Mesendoderm (in vitro differentiated cells): ENCODE results near the gene WDR13.
A peak's percentile ranks its signal among the peaks of the same experiment; 100 is the strongest.

Source experiments
- DNase-seq: peaks from one replicate; pipeline ENCODE4 v3.0.0; 2013
- H2AK5ac ChIP-seq: 2 replicates; pipeline ENCODE4 v1.6.1; 2013; ENCODE audit warnings: low read length, inconsistent platforms
- H2BK120ac ChIP-seq: 2 replicates; pipeline ENCODE4 v1.6.1; 2013; ENCODE audit warnings: low read depth, mild to moderate bottlenecking, low read length, moderate library complexity, mixed read lengths
- H2BK15ac ChIP-seq: replicated peaks from 2 replicates; pipeline ENCODE4 v1.6.1; 2013; ENCODE audit warnings: low read depth, mild to moderate bottlenecking, moderate library complexity
- H2BK5ac ChIP-seq: 2 replicates; pipeline ENCODE4 v1.6.1; 2013; ENCODE audit warnings: low read length, inconsistent platforms
- H3K18ac ChIP-seq: 2 replicates; pipeline ENCODE4 v1.6.1; 2013; ENCODE audit warnings: mild to moderate bottlenecking, low read length, mixed read lengths
- H3K23ac ChIP-seq: one replicate; pipeline ENCODE4 v1.6.1; 2013; ENCODE audit warnings: low read length
- H3K27ac ChIP-seq: 2 replicates; pipeline ENCODE4 v1.5.1; 2013; ENCODE audit warnings: low read depth, mild to moderate bottlenecking, inconsistent platforms, low read length, moderate library complexity
- H3K27me3 ChIP-seq: 2 replicates; pipeline ENCODE4 v1.6.1; 2013; ENCODE audit warnings: low read length, control low read depth, mild to moderate bottlenecking, inconsistent platforms; ENCODE audit not compliant: insufficient read depth, poor library complexity
- H3K36me3 ChIP-seq: 2 replicates; pipeline ENCODE4 v1.6.1; 2013; ENCODE audit warnings: low read length, inconsistent platforms; ENCODE audit not compliant: control insufficient read depth, insufficient read depth
- H3K4ac ChIP-seq: one replicate; pipeline ENCODE4 v1.6.1; 2013; ENCODE audit warnings: low read depth, mild to moderate bottlenecking, low read length, moderate library complexity
- H3K4me1 ChIP-seq: 2 replicates; pipeline ENCODE4 v1.6.1; 2013; ENCODE audit warnings: low read depth, low read length, inconsistent platforms; ENCODE audit not compliant: control insufficient read depth
- H3K4me2 ChIP-seq: 2 replicates; pipeline ENCODE4 v1.6.1; 2013; ENCODE audit warnings: low read length
- H3K4me3 ChIP-seq: 2 replicates; pipeline ENCODE4 v1.5.1; 2013; ENCODE audit warnings: mild to moderate bottlenecking, low read length
- H3K56ac ChIP-seq: one replicate; pipeline ENCODE4 v1.6.1; 2013; ENCODE audit warnings: low read length
- H3K79me1 ChIP-seq: 2 replicates; pipeline ENCODE4 v1.6.1; 2013; ENCODE audit warnings: low read length, inconsistent platforms
- H3K79me2 ChIP-seq: 2 replicates; pipeline ENCODE4 v1.6.1; 2013; ENCODE audit warnings: mild to moderate bottlenecking, low read length; ENCODE audit not compliant: control insufficient read depth, insufficient read depth
- H3K9ac ChIP-seq: 2 replicates; pipeline ENCODE4 v1.6.1; 2013; ENCODE audit warnings: low read length, inconsistent platforms
- H4K5ac ChIP-seq: one replicate; pipeline ENCODE4 v1.6.1; 2013; ENCODE audit warnings: low read length
- H4K8ac ChIP-seq: one replicate; pipeline ENCODE4 v1.6.1; 2013; ENCODE audit warnings: low read depth, mild to moderate bottlenecking, control low read depth, low read length, moderate library complexity
- WGBS: extraction: QIAGEN DNeasy Blood & Tissue Kit; methylation state at CpG from one replicate; pipeline ENCODE4 v1.1.7; 2013; ENCODE audit warnings: low lambda C conversion rate, missing lambda C conversion rate; ENCODE audit not compliant: insufficient coverage; ENCODE audit errors: extremely low coverage; 5-methylcytosine and 5-hydroxymethylcytosine counted together

Gene WDR13

GRCh38 chrX:48611703-48612102, 14.4 kb downstream of the WDR13 start:
- no peak overlapping the region for H3K56ac ChIP-seq
- H3K18ac ChIP-seq: no peak overlapping the region
- no peak overlapping the region for H2BK120ac ChIP-seq
- H3K23ac ChIP-seq: no peak overlapping the region
- no peak overlapping the region for H2BK15ac ChIP-seq
- H3K79me1 ChIP-seq: no peaks in the 10 kb centered on the region
- no peak overlapping the region for H3K4me3 ChIP-seq
- H4K5ac ChIP-seq: no peak overlapping the region
- H2AK5ac ChIP-seq: no peak overlapping the region
- DNase-seq: no peak
- no peak overlapping the region for H3K4ac ChIP-seq
- H3K27me3 ChIP-seq: no peaks in the 10 kb centered on the region
- H3K9ac ChIP-seq: no peak overlapping the region
- H3K27ac ChIP-seq: no peak overlapping the region
- no peaks in the 10 kb centered on the region for H3K79me2 ChIP-seq
- no peak overlapping the region for H2BK5ac ChIP-seq
- WGBS: no CpG with 5 or more reads among the region's 2 CpGs
- H3K4me2 ChIP-seq: no peak overlapping the region
- H3K36me3 ChIP-seq: no peaks in the 10 kb centered on the region
- no peak overlapping the region for H4K8ac ChIP-seq
- H3K4me1 ChIP-seq: no peaks in the 10 kb centered on the region

DNA sequence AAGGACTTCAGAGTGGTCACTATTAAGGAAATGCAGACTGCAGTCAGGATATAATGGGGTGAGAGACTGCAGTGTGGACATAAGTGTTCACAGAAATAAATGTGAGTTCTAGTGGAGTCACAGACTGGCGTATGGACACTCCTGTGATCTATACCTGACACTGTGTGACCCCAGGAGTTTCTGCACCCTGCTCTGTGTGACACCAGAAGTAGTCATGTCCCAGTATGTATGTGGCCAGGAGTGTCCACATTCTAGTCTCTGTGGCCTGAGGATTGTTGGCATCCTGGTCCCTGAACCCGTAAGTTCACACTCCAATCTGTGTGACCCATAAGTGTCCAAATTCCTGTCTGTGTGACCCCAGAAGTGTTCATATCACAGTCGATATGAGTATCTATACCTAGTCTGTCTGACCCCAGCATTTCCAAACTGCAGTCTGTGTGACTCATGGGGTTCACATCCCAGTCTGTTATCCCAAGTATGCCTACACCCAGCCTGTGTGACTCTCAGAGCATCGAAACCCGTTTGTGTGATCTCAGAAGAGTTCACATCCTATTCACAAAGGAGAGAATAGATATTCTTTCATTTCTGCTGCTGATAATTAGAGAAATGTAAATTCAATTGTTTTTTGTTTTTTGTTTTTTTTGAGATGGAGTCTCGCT, 16.3 kb downstream of the WDR13 start:
- Histone ChIP-seq H3K4me1 (no peaks in the 10 kb centered on the region), H3K4me3 (no peak overlapping the region), H3K56ac (no peak overlapping the region), H4K8ac (no peak overlapping the region), H3K18ac (no peak overlapping the region), H3K4me2 (no peak overlapping the region), H2BK5ac (no peak overlapping the region), H3K79me2 (no peaks in the 10 kb centered on the region), H2BK15ac (no peak overlapping the region), H3K36me3 (no peaks in the 10 kb centered on the region), H3K4ac (no peak overlapping the region), H3K79me1 (no peaks in the 10 kb centered on the region), H2BK120ac (no peak overlapping the region), H3K9ac (no peak overlapping the region), H3K27ac (no peak overlapping the region), H3K23ac (no peak overlapping the region), H3K27me3 (no peaks in the 10 kb centered on the region), H2AK5ac (no peak overlapping the region), H4K5ac (no peak overlapping the region)
- DNase-seq: no peak
- no CpG with 5 or more reads among the region's 6 CpGs for WGBS

GRCh38 chrX:48616576-48616975, 19.3 kb downstream of the WDR13 start:
- peak overlapping the region; percentile 34 for H3K56ac ChIP-seq
- no peak overlapping the region for H3K4me2 ChIP-seq
- H3K79me1 ChIP-seq: no peaks in the 10 kb centered on the region
- no peak overlapping the region for H2BK15ac ChIP-seq
- no peak overlapping the region for H2BK5ac ChIP-seq
- no peaks in the 10 kb centered on the region for H3K27me3 ChIP-seq
- H4K8ac ChIP-seq: no peak overlapping the region
- H3K4ac ChIP-seq: no peak overlapping the region
- H3K79me2 ChIP-seq: no peaks in the 10 kb centered on the region
- no CpG with 5 or more reads among the region's 5 CpGs for WGBS
- DNase-seq: peak; percentile 51
- H3K36me3 ChIP-seq: no peaks in the 10 kb centered on the region
- no peak overlapping the region for H3K23ac ChIP-seq
- no peak overlapping the region for H3K18ac ChIP-seq
- H3K4me3 ChIP-seq: no peak overlapping the region
- H3K27ac ChIP-seq: no peak overlapping the region
- no peaks in the 10 kb centered on the region for H3K4me1 ChIP-seq
- no peak overlapping the region for H2BK120ac ChIP-seq
- no peak overlapping the region for H4K5ac ChIP-seq
- H3K9ac ChIP-seq: no peak overlapping the region
- no peak overlapping the region for H2AK5ac ChIP-seq

DNA sequence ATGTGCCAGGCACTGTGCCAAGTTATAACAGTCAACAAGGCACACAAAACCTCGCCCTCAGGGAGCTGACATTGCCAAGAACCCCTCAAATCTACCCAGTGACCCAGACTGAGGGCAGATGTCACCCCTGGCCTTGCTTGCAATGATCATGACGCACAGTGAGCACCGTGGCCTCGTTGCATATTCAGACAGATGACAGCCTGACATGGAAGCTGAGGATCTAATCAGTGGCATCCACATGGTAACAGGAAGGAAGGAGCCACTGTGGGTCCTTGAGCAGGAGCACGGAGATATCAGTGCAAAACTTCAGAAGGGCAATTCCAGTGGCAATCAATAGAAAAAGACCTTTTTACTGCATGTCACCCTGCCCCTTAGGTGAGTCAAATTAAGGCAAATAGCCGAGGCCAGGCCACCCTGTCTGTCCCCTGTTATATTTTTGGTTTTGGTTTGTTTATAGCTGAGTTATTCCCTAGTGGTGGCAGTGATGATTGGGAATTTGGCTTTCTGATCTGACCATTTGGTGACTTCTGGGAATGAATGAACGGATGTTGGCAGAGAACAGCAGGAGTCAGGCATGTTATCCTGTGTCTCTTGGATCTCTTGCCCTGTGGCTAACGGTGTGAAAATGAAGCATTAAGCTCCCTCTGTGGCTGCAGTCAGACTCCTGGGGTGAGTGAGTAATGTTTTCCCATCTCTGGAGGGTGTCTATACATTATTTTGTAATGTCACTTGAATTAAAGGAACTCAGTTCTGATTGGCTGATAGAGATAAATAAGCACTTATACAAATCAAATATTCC, 20.4 kb downstream of the WDR13 start:
- H3K4me1 ChIP-seq: no peaks in the 10 kb centered on the region
- H3K4me3 ChIP-seq: no peak overlapping the region
- no peak overlapping the region for H4K5ac ChIP-seq
- no peak overlapping the region for H3K56ac ChIP-seq
- H3K23ac ChIP-seq: no peak overlapping the region
- H2BK5ac ChIP-seq: no peak overlapping the region
- H4K8ac ChIP-seq: no peak overlapping the region
- H2BK120ac ChIP-seq: no peak overlapping the region
- no CpG with 5 or more reads among the region's 8 CpGs for WGBS
- H3K79me1 ChIP-seq: no peaks in the 10 kb centered on the region
- no peak overlapping the region for H3K9ac ChIP-seq
- H3K4ac ChIP-seq: no peak overlapping the region
- no peak overlapping the region for H3K27ac ChIP-seq
- DNase-seq: peak; percentile 62
- H3K18ac ChIP-seq: no peak overlapping the region
- H3K36me3 ChIP-seq: no peaks in the 10 kb centered on the region
- H3K27me3 ChIP-seq: no peaks in the 10 kb centered on the region
- no peak overlapping the region for H2AK5ac ChIP-seq
- H3K79me2 ChIP-seq: no peaks in the 10 kb centered on the region
- no peak overlapping the region for H2BK15ac ChIP-seq
- H3K4me2 ChIP-seq: no peak overlapping the region

- Histone ChIP-seq H2BK15ac (no peak overlapping the region), H2BK120ac (no peak overlapping the region), H3K36me3 (no peaks in the 10 kb centered on the region), H3K56ac (no peak overlapping the region), H3K9ac (no peak overlapping the region), H3K4ac (no peak overlapping the region), H3K4me1 (no peaks in the 10 kb centered on the region), H2BK5ac (no peak overlapping the region), H3K79me2 (no peaks in the 10 kb centered on the region), H3K18ac (no peak overlapping the region), H4K5ac (no peak overlapping the region), H4K8ac (no peak overlapping the region), H2AK5ac (no peak overlapping the region), H3K4me3 (no peak overlapping the region), H3K4me2 (no peak overlapping the region), H3K27ac (no peak overlapping the region), H3K23ac (no peak overlapping the region), H3K79me1 (no peaks in the 10 kb centered on the region), H3K27me3 (no peaks in the 10 kb centered on the region)
- DNase-seq: no peak
- WGBS: no CpG with 5 or more reads among the region's 5 CpGs
Measured at GRCh38 chrX:48626401-48627298, 29.4 kb downstream of the WDR13 start.
